ENCODE data around the gene FIBP. TPM values are rescaled to one million over a fixed set of nuclear protein-coding genes. Genes with fewer than 3 reads are reported as not detected.

Gene FIBP
- total RNA-seq, 3 donors from 2014 or later, result 35.8 to 52.8 (median 47.0) TPM

GRCh38 chr11:65911682-65912568, 23.7 kb upstream of the FIBP start:
- H3K4me3 ChIP-seq, result no peak overlapping the region
- peak; percentile 37 for ATAC-seq
- intact Hi-C loops (cut with DNase I, micrococcal nuclease), result no loop called here
- H3K36me3 ChIP-seq (ENCODE audit: low read depth), result no peaks in the 10 kb centered on the region
- H3K4me1 ChIP-seq (ENCODE audit: low read depth), result peaks cover 20% of the 10 kb centered on the region
- no peak for TF ChIP-seq CTCF (IDR thresholded peaks at IDR 0.05)
- peak in 2 of 3 donors; percentile 35 to 41 for DNase-seq
- H3K9me3 ChIP-seq, result no peaks in the 10 kb centered on the region

GRCh38 chr11:65907878-65908277, 19.6 kb upstream of the FIBP start:
- no peak for ATAC-seq
- H3K9me3 ChIP-seq, result no peaks in the 10 kb centered on the region
- no peak for TF ChIP-seq CTCF (IDR thresholded peaks at IDR 0.05)
- H3K36me3 ChIP-seq (ENCODE audit: low read depth), result no peaks in the 10 kb centered on the region
- DNase-seq, result no peak
- H3K4me1 ChIP-seq (ENCODE audit: low read depth), result peaks cover 9% of the 10 kb centered on the region
- H3K4me3 ChIP-seq, result no peak overlapping the region
- intact Hi-C loops (cut with DNase I, micrococcal nuclease), result no loop called here

GRCh38 chr11:65906602-65907001, 18.3 kb upstream of the FIBP start:
- H3K36me3 ChIP-seq (ENCODE audit: low read depth), result no peaks in the 10 kb centered on the region
- no peak for ATAC-seq
- H3K4me1 ChIP-seq (ENCODE audit: low read depth), result peaks cover 1% of the 10 kb centered on the region
- intact Hi-C loops (cut with DNase I, micrococcal nuclease), result no loop called here
- no peak overlapping the region for H3K4me3 ChIP-seq
- DNase-seq, result no peak
- TF ChIP-seq CTCF (IDR thresholded peaks at IDR 0.05), result no peak
- no peaks in the 10 kb centered on the region for H3K9me3 ChIP-seq

GRCh38 chr11:65903715-65904114, 15.4 kb upstream of the FIBP start:
- H3K36me3 ChIP-seq (ENCODE audit: low read depth), result no peaks in the 10 kb centered on the region
- DNase-seq, result no peak
- H3K9me3 ChIP-seq, result no peaks in the 10 kb centered on the region
- intact Hi-C loops (cut with DNase I, micrococcal nuclease), result no loop called here
- no peak for ATAC-seq
- H3K4me1 ChIP-seq (ENCODE audit: low read depth), result peaks cover 16% of the 10 kb centered on the region
- H3K4me3 ChIP-seq, result no peak overlapping the region
- TF ChIP-seq CTCF (IDR thresholded peaks at IDR 0.05), result no peak

- H3K4me1 ChIP-seq (ENCODE audit: low read depth), result peaks cover 16% of the 10 kb centered on the region
- DNase-seq (no peak), ATAC-seq (no peak)
- TF ChIP-seq CTCF (IDR thresholded peaks at IDR 0.05), result no peak
- H3K4me3 ChIP-seq, result no peak overlapping the region
- H3K9me3 ChIP-seq, result no peaks in the 10 kb centered on the region
- no peaks in the 10 kb centered on the region for H3K36me3 ChIP-seq (ENCODE audit: low read depth)
- intact Hi-C loops (cut with DNase I, micrococcal nuclease), result no loop called here
These were observed 14.8 kb upstream of the FIBP start for GRCh38 chr11:65903068-65903481.
